Spleen (tissue), 7 donors: Measurements from ENCODE around the gene GXYLT2.

Source experiments
- CTCF ChIP-seq, 11 experiments: fragments of 200-600 bp in 7 of 11; fragments of 450-650 bp in 4 of 11; sonication (generic) in 4 of 11; IDR thresholded peaks in 8 of 11; conservative IDR thresholded peaks in 3 of 11; 1 replicate in 7 of 11; 2 replicates in 4 of 11; pipeline versions ENCODE4 v1.4.0 to v1.8.0; 2016 to 2021; ENCODE audit warnings: antibody characterized with exemption in 11 of 11, inconsistent platforms in 4 of 11, mild to moderate bottlenecking in 1 of 11
- POLR2A ChIP-seq, 3 donors: fragments of 450-650 bp; IDR thresholded peaks; one replicate each; pipeline ENCODE4 v1.5.1; 2017; ENCODE audit warnings: antibody characterized with exemption in 3 of 3, mild to moderate bottlenecking in 1 of 3
- donor health status: DM: no; HTN: no; CAD: no; lungs with moderate emphysema.
- donor health status: DM: no; HTN: no; CAD: no.
- donor health status: DM: no; HTN: no; CAD: no.

- TF ChIP-seq POLR2A (IDR thresholded peaks at IDR 0.05): no peak
- no peak for TF ChIP-seq CTCF (IDR thresholded peaks at IDR 0.05 in 8 of 11, conservative IDR thresholded peaks at IDR 0.05 in 3 of 11)
These were observed 27.8 kb upstream of the GXYLT2 start for GRCh38 chr3:72860053-72860452.
